Skin epidermis (tissue), 12 donors: Measurements from ENCODE around the gene DHCR24.

Experiments
- H3K27ac ChIP-seq, 21 experiments: fragments of 200-600 bp; sonication (generic) in 11 of 21; one replicate each; pipeline ENCODE4 v1.5.0; 2020; ENCODE audit warnings: mild to moderate bottlenecking in 3 of 21, inconsistent platforms in 2 of 21, moderate library complexity in 2 of 21
- H3K4me3 ChIP-seq, 7 experiments: fragments of 200-600 bp; sonication (generic) in 2 of 7; one replicate each; pipeline ENCODE4 v1.5.0; 2020; ENCODE audit warnings: inconsistent platforms in 2 of 7, mild to moderate bottlenecking in 2 of 7, moderate library complexity in 1 of 7

DHCR24 gene

GRCh38 chr1:54869173-54869851 lies 17.7 kb downstream of the DHCR24 start:
- no peak overlapping the region for H3K4me3 ChIP-seq
- no peak overlapping the region for H3K27ac ChIP-seq

DNA sequence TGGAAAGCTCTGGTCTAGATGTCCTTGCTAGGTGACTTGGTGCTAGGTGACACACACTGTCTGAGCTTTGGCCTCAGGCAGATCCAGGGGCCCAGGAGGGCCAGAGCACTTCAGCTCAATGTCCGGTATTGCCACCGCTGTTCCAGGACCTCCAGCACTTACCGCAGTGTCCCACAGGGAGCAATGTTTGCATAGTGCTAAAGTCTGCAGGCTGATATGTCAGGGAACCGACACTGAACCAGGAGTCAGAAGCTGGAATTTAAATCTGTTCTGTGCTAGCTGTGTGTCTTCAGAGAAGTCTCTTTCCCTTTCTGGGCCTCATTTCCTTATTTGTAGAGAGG lies 19.3 kb downstream of the DHCR24 start:
- Histone ChIP-seq H3K4me3 (no peak overlapping the region), H3K27ac (no peak overlapping the region)

- no peak overlapping the region for H3K4me3 ChIP-seq
- no peak overlapping the region for H3K27ac ChIP-seq
Observed at GRCh38 chr1:54866801-54867716, 19.9 kb downstream of the DHCR24 start.

DNA sequence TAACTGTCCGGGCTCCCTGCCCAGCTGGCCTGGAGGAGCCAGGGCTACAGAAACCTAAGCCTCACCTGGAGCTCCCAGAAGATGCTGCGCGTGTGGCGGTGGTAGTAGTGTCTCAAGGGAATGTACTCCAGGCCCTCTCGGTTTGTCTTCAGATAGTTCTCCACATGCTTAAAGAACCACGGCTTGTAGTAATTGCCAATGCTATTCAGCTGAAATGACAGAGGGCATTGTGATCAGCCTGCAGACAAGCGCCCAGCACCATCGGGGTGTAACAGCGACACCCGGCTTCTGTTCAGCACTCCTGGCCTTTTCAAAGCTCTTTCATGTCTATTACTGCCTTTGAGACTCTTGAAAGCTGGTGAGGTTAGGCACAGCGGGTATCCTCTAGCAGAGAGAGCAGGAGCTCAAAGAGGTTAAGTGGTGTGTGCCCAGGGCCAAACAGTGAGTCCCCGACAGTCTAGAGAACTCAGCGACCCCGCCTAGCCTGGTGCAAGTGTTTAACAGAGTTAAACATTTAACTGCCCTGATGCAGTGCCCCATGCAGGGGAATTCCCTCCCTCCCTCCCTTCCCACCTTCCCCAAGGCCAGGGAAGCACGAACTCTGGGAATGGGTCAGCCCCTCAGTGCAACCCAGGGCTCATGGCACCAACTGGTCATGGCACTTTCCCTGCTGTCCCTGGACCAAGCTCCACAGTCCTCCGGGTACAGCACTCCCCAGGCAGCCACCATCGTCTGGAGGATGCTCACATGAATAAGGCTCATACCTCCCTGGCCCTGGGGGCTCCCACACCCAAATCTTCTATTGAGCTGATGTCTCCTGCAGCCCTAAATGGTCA lies 21.5 kb downstream of the DHCR24 start:
- Histone ChIP-seq H3K4me3 (no peak overlapping the region), H3K27ac (no peak overlapping the region)

DNA sequence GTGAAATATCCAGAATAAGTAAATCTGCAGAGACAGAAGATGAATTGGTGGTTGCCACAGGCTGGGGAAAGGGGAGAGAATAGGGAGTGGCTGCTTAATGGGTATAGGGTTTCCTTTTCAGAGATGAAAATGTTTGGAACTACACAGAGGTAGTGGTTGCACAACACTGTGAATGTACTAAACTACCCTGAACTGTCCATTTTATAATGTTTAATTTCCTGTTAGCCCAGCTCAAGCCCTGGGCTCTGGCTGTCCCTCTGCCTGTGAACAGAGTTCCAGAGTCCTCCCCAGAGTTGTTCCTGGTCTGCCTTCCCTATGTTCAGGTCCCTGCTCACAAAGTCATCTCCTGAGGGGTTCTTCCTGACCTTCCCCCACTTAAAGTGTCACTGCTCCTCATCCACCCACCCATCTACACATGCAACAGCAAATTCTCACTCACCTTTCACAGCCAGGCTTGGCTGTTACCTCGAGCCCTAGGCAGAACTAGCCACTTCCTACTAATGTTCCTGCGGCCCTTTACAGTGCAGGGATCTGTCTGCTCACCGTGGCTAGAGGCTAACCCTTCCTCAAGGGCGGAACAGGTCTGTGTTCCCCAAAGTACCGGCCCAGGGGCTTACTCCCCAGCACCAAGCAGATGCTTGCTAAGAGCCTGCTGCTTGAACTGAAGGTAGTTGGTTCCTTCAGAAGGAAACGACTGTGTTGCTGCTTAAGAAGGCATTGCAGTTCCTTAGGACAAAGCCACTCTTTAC lies 22.4 kb downstream of the DHCR24 start:
- no peak overlapping the region for H3K27ac ChIP-seq
- H3K4me3 ChIP-seq: no peak overlapping the region

DNA sequence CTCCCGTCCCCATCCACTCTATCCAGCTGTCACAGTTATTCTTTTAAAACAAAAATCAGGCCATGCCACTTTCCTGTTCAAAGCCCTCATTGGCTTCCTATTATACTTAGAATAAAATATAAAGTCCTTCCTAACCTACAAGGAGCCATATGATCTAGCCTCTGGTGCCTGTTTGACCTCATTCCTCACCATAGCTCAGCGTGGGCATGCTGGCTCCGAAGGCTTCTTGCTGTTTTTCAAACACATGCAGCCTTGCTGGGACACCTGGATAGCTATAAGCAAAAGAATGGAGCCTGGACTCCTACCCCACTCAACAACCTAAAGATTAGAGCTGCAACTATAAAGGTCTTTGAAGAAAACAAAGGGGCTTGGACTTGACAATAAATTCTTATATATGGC lies 23.7 kb downstream of the DHCR24 start:
- no peak overlapping the region for H3K27ac ChIP-seq
- H3K4me3 ChIP-seq: no peak overlapping the region

DNA sequence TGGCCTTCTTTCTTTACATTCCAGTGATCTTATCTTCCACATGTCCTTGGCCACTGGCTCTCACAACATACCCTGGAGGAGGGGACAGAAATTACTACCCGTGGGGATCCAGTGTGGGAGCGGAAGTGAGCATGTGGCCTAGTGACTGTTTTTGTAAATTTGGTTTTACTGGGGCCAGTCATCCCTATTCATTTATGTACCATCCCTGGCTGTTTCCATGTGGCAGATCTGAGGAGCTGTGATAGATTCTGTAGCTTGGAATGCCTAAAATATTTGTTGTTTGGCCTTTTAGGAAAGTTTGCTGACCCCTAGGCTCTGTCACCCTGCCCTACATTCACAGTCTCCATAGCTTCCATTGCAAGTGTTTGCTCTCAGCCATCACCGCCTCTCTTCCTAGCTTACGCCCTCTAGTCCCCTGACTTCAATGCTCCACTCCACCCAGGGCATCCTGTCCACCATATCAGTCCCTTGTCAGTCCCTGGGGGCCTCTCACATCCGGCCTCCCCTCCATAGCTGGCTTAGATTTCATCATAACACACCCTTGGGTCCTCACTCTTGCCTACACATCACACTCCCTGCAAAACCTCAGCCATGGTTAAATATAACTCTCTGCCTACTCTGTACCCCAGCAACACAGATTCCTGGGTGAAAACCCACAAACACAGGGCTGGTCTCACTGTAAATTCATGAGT lies 25.8 kb downstream of the DHCR24 start:
- Histone ChIP-seq H3K27ac (peak overlapping the region in 1 of 21 experiments; percentile 16), H3K4me3 (no peak overlapping the region)

DNA sequence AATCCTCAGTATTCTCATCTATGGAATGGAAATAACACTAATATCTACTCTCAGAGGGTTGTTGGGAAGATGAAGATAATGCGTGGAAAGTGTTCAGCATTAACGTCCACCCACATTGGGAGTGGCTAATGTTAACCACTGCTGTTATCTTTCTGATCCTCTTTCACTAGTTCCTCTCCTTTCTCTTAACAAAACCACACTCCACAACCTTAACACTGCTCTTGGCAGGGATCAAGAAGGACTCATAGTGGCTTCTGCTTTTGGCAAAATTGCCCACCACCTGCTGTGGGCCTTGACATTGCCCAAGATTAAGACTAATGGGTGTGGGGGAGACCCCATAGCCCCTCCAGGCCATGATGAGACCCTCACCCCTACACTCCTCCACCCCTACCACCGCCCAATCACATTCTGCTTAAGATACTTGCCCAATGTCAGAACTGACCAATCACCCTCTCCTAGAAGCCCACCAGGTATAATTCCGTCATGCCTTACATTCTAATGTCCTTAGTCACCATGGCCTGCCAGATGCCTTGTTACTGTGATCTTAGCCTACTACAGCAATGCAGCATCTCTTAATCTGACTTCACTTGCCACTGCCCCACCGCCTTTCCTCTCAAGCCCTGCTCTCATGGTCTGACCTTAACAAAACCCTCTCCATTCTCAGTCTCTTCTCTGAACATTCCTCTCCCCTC lies 27.1 kb downstream of the DHCR24 start:
- peak overlapping the region in 1 of 21 experiments; percentile 9 for H3K27ac ChIP-seq
- no peak overlapping the region for H3K4me3 ChIP-seq

GRCh38 chr1:54857746-54858561 lies 29.0 kb downstream of the DHCR24 start:
- no peak overlapping the region for H3K4me3 ChIP-seq
- peak overlapping the region in 2 of 21 experiments; percentile 51 for H3K27ac ChIP-seq

DNA sequence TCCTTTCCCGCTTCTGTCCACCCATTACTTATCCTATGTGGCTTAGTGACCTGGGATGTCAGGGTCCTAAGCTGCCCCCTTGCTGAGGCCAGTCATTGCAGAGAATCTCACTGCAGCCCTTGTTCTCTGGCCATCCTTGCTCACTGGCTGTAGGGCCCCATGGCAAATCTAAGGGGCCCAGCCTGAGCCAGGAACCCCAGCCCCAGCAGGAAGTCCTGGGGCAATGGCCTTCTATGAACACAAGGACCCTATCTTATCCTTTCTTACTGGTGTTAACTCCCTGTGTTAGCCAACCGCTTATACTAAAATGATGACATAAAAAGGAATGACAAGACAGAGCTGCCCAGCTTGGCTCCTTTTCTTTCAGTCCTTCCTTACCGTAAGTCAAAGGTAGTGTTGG lies 29.9 kb downstream of the DHCR24 start:
- H3K4me3 ChIP-seq: no peak overlapping the region
- H3K27ac ChIP-seq: peak overlapping the region in 6 of 21 experiments; percentile 10 to 53 (median 29)

- H3K27ac ChIP-seq: no peak overlapping the region
Observed at GRCh38 chr1:54854381-54855020, 32.5 kb downstream of the DHCR24 start.

GRCh38 chr1:54853793-54854370 lies 33.1 kb downstream of the DHCR24 start:
- Histone ChIP-seq H3K27ac (no peak overlapping the region), H3K4me3 (no peak overlapping the region)

More at GRCh38 chr1:54854381-54855020, 32.5 kb downstream of the DHCR24 start:
- no peak overlapping the region for H3K4me3 ChIP-seq

- H3K4me3 ChIP-seq: no peak overlapping the region
- H3K27ac ChIP-seq: no peak overlapping the region
Observed at GRCh38 chr1:54853096-54853792, 33.8 kb downstream of the DHCR24 start.

DNA sequence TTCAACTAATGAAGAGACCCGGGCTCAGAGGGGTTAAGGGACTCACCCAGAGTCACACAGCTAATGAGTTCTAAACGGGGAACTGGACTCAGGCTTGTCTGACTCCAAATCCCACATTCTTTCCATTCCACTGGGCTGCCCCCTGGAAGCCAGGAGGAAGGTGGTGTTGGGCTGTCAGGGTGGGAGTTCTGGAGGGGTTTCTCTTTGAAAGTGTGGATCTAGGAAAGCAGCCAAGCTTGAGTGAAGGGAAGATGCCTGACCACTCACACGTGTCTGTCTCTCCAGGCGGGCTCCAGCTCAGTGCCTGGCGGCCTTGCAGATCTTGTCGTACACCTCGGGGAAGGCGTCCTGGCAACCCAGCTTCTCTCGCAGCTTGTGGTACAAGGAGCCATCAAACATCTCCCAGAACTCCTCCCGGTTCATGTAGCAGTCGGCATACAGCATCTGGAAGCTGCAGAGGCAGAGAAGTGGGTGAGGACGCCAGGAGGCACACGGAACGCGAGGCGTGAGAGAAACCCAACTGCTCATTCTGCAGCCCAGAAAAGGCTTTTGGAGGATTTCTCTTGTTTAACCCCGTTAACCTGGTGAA lies 35.0 kb downstream of the DHCR24 start:
- Histone ChIP-seq H3K27ac (peak overlapping the region in 5 of 21 experiments; percentile 41 to 80 (median 64)), H3K4me3 (no peak overlapping the region)

GRCh38 chr1:54851406-54851805 lies 35.6 kb downstream of the DHCR24 start:
- peak overlapping the region in 14 of 21 experiments; percentile 19 to 80 (median 44) for H3K27ac ChIP-seq

GRCh38 chr1:54850737-54851136 lies 36.3 kb downstream of the DHCR24 start:
- H3K27ac ChIP-seq: peak overlapping the region in 12 of 21 experiments; percentile 19 to 78 (median 44)
- no peak overlapping the region for H3K4me3 ChIP-seq

More at GRCh38 chr1:54851406-54851805, 35.6 kb downstream of the DHCR24 start:
- H3K4me3 ChIP-seq: no peak overlapping the region
